Hematopoietic multipotent progenitor cell treated with erythropoietin and hydrocortisone succinate and interleukin-3 and kit ligand, for 17 days (in vitro differentiated cells): ENCODE results near the gene PUM1.
"Not testable (repeated sequence)": the region's sequence is repeated elsewhere in the genome, so short reads cannot be mapped to it uniquely, and the experiment has no call there.

Source experiments
- DNase-seq: peaks from one replicate; pipeline ENCODE4 v3.0.0-alpha.2; 2015; ENCODE audit warnings: low spot score

Gene PUM1

DNA sequence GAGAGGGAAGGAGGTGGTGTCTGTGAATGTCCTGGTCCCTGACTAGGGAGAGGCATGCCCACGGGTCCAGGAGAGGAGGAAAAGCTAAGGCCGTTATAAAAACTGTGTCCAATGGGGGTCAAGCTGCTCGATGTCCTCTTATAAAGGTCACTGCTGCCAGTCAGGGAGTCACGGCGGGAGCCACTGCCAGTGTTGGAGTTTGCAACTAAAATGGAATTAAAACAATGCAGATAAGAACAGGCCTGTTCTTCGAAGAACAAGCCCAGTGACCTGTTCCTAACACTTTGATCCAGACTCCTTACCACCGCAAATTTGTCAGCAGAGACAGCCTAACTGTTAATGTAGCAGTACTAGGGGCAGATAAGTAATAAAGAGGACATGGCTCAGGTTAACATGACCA is 100.8 kb downstream of the PUM1 start:
- DNase-seq: no peak

- DNase-seq: no peak
Observed at GRCh38 chr1:30962609-30963508, 102.7 kb downstream of the PUM1 start.

DNA sequence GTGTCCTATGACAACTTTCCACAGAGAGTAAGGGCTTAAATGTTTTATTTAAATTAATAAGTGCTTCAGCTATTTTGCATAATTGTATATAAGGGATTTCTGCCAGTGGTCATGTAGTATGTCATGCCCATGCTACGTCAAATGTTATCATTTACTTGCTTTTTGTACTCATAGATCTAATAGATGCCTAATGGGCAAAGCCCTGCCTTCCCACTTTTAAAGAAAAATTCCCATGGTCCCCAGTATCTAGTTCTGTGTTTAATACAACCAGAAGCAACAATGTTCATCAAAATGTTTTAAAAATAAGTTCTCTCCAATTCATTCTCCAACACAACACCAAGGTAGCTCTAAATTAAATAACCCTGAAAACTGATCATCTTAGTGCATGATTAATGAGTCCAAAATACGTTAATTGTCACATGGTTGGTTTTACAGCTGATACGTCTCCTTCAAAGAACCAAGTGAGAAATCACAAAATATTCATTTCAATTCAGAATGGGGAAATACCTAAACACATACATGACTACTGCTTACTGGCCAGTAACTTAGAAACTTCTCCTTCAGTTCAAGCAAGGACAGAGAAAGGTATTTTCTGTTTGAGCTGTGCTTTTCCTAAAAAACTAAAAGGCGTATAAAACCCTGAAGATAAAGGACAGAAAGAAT is 107.8 kb downstream of the PUM1 start:
- no peak for DNase-seq

GRCh38 chr1:30955448-30956015 is 110.0 kb downstream of the PUM1 start:
- DNase-seq: no peak

DNA sequence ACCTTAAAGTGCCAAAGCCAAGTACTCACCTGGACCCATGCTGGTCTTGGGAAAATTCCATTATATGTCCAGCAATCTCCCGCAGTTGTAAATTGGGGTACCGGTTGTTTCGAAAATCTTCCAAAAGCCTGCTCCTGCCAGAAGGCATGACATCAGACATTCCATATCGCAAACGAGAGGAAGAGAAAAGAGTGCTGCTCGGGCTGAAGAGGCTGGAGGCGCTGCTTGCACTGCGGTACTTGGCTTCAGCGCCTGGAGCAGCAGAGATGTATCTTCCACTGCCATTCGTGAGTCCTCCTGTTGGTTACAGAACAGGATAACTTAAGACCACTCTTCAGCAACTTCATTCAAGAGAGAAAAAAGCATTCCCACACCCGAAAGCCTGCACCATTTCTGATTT is 111.8 kb downstream of the PUM1 start:
- no peak for DNase-seq

DNA sequence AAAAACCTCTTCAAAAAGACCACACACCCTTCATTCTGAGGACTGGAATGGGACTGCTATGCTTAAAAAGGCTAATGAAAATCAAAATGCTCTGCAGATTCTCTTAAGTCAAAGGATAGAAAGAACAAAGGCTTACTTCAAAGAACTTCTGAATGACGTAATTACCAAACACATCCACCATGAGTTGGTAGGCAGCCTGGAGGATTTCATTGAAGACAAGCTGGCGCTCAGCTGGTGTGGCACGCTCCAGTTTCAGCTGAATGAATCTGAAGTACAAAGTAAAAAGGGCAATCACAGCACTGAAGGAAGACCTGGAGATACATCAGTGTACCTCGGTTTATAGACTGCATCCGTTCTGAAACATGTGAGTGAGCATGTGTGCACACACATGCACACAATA is 113.4 kb downstream of the PUM1 start:
- no peak for DNase-seq

DNA sequence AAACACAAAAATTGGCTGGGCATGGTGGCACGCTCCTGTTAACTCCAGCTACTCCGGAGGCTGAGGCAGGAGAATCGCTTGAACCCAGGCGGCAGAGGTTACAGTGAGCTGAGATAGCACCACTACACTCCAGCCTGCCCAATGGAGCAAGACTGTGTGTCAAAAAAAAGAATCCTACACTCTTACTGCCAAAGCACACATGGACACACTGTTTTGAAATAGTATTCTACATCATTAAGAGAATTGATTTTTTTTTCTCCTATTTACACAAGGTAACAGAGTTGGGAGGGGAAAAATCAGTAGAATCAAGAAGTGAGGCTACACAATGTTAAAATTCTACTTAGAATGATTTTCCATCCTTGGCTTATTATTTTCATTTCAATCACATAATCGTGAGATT is 114.8 kb downstream of the PUM1 start:
- DNase-seq: no peak

DNA sequence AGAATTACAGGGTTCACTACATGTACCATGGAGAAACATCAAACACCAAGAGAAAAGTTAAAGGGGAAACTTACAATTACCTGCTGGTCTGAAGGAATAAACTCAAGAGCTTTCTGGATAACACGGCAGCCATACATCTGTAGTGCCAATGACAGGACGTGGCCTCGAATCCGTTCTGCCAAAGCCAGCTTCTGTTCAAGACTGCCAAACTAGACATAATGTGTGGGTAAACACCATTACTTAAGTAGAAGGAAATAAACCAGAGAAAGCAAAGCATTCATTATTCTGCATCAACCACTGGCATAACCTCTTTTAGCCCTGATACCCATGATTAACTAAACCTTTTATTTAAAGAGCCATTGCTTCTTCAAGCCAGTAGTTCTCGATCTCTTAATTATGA is 115.5 kb downstream of the PUM1 start:
- no peak for DNase-seq

DNA sequence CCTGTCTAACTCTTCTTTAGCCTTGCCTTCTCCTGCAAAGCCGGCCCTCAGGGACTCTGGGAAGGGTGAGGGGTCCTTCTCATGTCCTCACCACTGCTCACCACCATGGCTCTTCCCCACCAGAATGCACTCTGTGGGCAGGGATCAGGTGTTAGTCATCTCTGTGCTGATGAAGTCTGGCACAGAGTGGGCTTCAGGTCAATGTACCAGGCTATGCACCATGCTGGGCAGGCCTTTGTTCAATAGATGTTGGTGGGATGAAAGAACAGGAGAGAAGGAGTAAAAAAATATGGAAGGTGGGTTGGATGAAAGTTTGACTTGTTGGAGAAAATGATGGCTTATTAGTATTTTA is 116.1 kb downstream of the PUM1 start:
- not testable (repeated sequence) for DNase-seq

DNA sequence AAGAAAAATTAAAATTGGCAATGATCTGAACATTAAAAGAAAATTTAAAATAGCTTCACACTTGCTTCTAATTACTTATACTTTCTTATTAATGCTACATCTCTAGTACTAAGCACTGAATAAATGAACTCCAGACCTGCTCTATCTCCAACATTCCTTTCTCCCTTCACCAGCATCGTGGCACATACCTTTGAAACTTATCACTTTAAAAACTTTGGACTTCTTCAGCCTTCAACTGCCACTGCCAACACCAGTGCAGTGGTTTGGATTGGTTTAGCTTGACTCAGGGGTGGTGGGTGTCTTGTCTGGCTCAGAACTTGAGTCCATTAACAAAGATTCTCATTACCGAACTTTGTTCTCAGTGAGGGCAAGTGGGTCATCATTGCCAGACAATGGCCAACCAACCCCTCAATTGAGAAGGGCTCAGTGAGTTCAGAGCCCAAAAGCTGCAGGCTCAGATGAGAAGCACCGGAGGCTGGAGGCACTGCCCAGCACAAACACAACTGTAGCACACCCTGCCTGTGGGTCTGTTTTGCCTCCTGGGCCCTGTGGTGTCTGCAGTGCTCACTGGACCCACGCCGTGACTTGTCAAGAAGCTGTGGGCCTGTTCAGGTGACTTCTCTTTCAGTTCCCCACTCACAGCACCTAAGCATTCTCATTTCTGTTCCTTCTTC is 116.6 kb downstream of the PUM1 start:
- DNase-seq: not testable (repeated sequence)

- no peak for DNase-seq
Observed at GRCh38 chr1:30948278-30948677, 117.2 kb downstream of the PUM1 start.

GRCh38 chr1:30947212-30947611 is 118.3 kb downstream of the PUM1 start:
- DNase-seq: no peak

- DNase-seq: no peak
Observed at GRCh38 chr1:30942326-30942963, 123.1 kb downstream of the PUM1 start.

GRCh38 chr1:30940541-30940940 is 125.0 kb downstream of the PUM1 start:
- no peak for DNase-seq

- no peak for DNase-seq
Observed at GRCh38 chr1:30936541-30937171, 128.9 kb downstream of the PUM1 start.

DNA sequence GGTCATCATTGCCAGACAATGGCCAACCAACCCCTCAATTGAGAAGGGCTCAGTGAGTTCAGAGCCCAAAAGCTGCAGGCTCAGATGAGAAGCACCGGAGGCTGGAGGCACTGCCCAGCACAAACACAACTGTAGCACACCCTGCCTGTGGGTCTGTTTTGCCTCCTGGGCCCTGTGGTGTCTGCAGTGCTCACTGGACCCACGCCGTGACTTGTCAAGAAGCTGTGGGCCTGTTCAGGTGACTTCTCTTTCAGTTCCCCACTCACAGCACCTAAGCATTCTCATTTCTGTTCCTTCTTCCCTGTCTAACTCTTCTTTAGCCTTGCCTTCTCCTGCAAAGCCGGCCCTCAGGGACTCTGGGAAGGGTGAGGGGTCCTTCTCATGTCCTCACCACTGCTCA is 129.8 kb downstream of the PUM1 start:
- DNase-seq: not testable (repeated sequence)

DNA sequence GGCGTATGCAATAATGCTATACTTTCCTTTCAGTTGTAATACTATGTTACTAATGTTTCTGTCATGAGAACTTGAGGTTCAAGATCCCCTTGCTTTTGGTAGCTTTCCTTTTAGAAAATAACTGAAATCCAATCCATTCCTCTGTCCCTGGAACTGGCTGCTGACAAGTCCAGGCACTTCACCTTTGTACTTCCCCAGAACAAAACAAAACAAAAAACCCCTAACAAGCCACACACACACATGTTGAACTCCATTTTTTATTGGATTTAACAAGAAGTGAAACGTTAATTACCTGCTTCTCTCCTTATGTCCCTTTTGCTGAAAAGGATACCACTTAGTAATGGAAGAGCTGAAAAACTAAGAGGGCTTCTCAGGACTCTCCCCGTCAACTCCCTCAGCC is 130.9 kb downstream of the PUM1 start:
- DNase-seq: no peak

DNA sequence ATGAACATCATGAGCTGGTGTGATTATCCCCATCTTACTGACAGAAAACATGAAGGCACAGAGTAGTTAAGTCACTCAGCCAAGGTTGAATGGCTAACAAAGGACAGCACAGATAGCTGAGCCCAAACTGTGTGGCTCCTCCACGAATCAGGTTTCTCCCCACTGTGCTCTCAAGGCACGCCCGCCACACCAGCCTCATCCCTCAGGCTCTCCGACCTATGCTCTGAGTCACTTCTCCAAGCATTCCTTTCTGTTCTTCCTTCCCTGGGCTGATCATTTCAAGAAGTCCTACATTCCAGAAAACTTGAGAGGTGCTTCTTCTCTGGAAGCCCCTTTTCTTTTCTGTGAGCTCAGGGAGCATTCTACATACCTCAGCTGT is 131.7 kb downstream of the PUM1 start:
- no peak for DNase-seq

DNA sequence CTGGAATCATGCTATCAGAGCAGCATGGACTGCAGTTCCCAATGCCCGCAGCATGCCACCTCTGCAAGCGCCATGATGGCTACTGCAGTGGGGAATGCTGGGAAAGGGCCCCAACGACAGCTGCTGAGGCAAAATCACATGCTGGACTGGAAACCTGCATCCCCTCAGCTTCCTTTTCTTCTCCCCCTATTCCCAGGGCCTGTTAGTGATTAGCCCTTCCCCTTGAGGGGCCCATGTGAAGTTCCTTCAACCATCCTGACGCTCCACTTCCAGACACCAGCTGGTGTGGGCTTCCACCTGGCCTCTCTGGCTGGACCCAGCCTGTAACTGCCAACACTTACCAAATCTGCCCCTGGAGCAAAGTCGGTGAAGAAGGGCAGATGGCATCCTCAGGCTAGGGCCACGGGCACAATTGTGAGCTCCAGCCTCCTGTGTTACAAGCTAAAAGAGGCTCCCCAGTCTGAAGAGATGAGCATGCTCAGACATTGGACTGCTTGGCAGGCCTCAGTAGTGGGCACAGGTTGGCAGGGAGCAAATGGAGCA is 134.8 kb downstream of the PUM1 start:
- DNase-seq: no peak

DNA sequence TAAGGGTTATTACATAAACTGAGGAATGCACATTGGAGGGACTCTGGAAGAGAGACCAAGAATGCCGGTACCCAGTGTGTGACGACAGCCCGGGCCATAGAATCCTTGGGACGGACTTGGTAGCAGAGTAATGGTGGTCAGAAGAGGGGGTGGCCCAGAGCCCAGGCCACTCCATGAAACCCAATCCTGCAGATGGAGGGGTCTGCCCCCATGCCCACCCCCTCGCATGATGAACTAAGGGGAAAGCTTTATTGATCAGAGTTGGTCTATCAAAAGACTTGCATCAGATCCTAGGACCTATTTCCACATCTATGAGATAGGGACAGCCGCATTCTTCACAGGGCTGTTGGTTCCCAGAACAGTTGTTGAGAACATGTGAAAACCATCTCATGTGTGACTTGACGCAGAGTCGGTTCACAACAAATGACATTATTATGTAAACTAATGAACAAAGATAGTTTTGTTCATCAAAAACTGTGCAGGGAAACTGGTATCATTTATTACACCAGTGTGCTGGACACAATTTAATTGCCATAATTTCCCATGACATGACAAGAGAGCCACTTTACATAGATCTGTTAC is 135.5 kb downstream of the PUM1 start:
- DNase-seq: no peak
